Liver (tissue), 3 donors: ENCODE results near the gene LOXHD1.

Source experiments
- CTCF ChIP-seq: fragments of 150-350 bp; IDR thresholded peaks from 2 replicates; pipeline ENCODE4 v1.5.1; 2017; ENCODE audit warnings: improper control_type of control experiment, low read depth, low read length; ENCODE audit not compliant: missing input control
- TAF1 ChIP-seq: conservative IDR thresholded peaks from 2 replicates; pipeline ENCODE4 v1.6.1; 2016; ENCODE audit warnings: antibody characterized with exemption, mild to moderate bottlenecking
- TF ChIP-seq, protein P1 (sequence below): IDR thresholded peaks from 2 replicates; pipeline ENCODE4 v1.6.1; 2016; ENCODE audit warnings: antibody characterized with exemption, mild to moderate bottlenecking
- TF ChIP-seq, protein P2 (sequence below): IDR thresholded peaks from 2 replicates; pipeline ENCODE4 v1.6.1; 2016; ENCODE audit warnings: antibody characterized with exemption
- donor health status: healthy.
- donor health status: healthy.

DNA sequence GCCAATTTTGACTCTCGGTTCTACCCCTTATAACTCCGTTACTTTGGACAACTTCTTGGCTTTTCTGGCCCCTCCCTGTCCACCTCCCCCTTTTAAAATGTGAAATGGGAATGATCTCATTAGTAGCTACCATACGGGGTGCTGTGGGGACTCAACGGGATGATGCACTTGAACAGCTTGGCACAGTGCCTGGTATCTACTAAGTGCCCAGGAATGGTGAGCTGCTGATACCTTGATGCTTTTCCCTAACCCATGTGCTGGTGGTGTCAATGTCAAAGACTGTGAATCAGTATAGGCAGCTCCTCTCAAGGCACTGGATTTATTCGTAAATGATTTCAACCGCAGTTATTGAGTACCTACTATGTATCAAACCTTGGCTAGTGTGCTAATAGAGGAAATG lies 204.2 kb downstream of the LOXHD1 start:
- TF ChIP-seq CTCF (no peak), TAF1 (no peak)
- TF ChIP-seq, protein P1, sequence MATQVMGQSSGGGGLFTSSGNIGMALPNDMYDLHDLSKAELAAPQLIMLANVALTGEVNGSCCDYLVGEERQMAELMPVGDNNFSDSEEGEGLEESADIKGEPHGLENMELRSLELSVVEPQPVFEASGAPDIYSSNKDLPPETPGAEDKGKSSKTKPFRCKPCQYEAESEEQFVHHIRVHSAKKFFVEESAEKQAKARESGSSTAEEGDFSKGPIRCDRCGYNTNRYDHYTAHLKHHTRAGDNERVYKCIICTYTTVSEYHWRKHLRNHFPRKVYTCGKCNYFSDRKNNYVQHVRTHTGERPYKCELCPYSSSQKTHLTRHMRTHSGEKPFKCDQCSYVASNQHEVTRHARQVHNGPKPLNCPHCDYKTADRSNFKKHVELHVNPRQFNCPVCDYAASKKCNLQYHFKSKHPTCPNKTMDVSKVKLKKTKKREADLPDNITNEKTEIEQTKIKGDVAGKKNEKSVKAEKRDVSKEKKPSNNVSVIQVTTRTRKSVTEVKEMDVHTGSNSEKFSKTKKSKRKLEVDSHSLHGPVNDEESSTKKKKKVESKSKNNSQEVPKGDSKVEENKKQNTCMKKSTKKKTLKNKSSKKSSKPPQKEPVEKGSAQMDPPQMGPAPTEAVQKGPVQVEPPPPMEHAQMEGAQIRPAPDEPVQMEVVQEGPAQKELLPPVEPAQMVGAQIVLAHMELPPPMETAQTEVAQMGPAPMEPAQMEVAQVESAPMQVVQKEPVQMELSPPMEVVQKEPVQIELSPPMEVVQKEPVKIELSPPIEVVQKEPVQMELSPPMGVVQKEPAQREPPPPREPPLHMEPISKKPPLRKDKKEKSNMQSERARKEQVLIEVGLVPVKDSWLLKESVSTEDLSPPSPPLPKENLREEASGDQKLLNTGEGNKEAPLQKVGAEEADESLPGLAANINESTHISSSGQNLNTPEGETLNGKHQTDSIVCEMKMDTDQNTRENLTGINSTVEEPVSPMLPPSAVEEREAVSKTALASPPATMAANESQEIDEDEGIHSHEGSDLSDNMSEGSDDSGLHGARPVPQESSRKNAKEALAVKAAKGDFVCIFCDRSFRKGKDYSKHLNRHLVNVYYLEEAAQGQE: no peak
- TF ChIP-seq, protein P2, sequence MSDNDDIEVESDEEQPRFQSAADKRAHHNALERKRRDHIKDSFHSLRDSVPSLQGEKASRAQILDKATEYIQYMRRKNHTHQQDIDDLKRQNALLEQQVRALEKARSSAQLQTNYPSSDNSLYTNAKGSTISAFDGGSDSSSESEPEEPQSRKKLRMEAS: no peak
